NCI-H146 treated with DMSO at 0.1 percent for 48 hours (cell line): ENCODE results near the gene COL24A1.

Source experiments
- DNase-seq: peaks from one replicate; lab custom pipeline; 2025; ENCODE audit not compliant: unreplicated experiment; lab: John Stamatoyannopoulos, UW

COL24A1 gene

DNA sequence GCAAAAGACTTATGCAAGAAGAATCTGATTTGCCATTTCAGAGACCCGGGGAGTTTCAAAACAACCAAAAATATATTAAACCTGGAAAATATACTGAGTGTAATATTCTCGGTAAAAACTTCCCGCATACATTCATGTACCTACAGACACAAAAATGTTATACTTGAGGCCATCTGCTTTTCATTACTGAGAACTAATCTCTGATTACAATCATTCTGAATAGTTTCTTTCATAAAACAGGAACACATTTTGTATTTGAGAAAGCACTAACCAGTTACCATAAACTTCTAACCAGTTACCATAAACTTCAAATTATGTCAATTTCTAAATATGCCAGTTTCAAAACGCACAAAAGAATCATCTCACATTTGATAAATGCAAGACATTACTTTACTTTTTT, 456.1 kb downstream of the COL24A1 start:
- no peak for DNase-seq

DNA sequence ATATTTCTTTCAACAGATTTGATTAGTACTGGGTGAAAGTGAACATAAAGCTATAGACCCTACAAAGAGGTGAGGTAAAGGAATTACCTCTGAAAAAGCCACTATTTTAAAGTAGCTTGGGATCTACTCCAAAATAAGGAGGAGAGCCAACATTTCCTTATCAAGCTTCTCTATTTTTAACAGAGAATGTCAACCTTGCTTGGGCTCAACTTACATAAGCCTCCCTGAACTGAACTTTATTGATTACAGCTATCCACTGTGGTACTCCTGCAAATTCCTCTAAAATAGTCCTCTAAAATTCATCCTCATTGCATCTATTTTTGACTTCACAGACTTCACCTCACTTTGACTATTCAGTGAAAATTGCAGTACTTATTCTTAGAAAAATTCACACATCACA, 458.7 kb downstream of the COL24A1 start:
- no peak for DNase-seq

DNA sequence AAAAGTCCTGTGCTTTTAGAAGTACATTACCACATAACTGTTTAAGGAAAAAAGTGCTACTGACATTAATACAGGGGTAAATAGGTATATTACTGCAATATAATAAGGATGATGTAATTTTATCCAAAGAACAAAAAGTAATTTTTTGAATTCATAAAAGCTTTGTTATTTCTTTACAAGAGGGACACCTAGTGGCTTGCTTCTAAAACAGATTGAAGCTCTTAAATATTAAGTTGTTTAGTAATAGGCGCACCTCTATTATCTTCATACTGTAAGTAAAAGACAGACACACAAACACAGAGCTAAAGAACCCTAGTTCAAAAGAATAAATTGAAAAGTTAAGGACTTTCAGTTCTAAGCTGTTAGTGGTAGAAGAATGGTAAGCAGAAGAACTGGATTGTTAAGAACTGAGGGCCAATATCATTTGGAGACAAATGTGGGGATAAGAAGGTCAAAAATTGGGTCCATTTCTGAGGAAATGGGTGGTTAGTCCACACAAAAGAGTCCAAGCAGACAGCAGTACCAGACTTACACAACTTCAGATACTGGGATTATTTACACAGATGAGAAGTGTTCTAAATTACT, 463.8 kb downstream of the COL24A1 start:
- no peak for DNase-seq

DNA sequence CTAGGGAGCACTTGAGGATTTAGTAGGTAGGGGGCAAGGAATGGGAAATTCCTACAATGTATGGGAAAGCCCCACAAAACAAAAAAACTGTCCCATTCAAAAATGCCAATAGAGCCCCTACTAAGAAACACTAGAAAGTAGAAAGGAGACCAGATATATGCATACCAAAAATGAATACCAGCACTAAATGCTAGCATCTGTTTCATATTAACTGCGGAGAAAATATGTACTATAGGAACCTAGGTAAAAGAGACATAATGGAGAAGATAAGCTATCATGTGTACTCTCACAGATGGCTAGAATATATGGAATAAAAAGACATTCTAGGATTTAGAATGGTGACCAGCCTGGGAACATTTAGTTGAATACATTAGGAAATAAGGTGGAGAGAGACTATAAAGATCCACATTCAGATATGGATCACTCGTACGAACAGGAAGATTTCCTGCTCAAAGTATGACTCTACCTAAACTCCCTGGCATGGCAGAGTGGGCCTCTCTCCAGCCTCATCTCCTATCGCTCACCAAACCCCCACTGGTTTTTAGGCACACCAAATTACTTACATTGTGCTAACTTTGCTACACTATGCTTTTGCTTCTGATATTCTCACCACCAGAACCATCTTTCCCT, 466.7 kb downstream of the COL24A1 start:
- no peak for DNase-seq

DNA sequence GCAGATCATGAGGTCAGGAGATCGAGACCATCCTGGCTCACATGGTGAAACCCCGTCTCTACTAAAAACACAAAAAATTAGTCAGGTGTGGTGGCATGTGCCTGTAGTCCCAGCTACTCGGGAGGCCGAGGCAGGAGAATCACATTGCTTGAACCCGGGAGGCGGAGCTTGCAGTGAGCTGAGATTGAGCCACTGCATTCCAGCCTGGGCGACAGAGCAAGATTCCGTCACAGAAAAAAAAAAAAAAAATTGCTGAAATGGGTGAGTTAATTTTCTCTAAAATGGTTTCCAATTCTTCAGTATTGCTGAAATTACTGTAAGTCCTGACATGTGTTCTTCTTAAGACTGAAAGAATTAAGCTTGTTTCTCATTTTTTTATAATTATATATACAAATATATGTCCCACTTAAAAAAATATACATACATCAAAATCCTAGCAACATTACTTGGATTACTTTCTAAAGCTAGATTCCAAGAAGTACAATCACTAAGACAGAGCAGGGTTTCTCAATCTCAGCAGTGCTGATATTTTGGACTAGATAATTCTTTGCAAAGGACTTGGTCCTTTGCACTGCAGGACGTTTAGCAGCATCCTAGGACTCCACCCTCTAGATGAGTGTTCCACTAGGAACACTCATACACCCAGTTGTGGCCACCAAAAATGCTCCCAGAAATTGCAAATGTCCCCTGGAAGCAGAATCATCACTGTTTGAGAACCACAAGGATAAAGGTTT, 473.1 kb downstream of the COL24A1 start:
- DNase-seq: no peak

DNA sequence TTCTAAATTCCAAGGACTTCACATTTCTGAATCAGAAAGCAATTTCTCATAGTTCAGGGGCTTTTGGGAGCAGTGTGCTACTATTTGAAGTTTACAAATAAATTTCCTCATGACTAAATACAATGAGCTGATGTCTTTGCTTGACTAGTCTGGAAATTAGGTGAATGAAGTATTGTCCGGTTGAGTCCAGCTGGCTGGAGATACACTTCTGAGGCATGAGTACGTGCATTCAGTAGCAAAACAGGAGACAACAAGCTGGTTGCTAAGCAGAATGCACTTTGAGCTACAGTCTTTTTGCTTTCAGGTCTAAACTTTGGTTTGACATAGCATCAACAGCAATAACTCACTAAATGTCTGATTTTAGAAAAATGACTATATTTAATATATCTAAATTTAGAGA, 475.5 kb downstream of the COL24A1 start:
- no peak for DNase-seq
